HG02973 (cell line): ENCODE measurements around the gene ADI1.
"Not testable (repeated sequence)": the region's sequence is repeated elsewhere in the genome, so short reads cannot be mapped to it uniquely, and the experiment has no call there.

ENCODE experiments used
- ATAC-seq: cut with Tn5 transposase; IDR thresholded peaks from one replicate; pipeline ENCODE4 v1.9.1; 2021; ENCODE audit warnings: moderate library complexity; ENCODE audit not compliant: unreplicated experiment

Gene ADI1

GRCh38 chr2:3450385-3451010, 68.8 kb downstream of the ADI1 start:
- ATAC-seq = no peak

- no peak for ATAC-seq
Measured at GRCh38 chr2:3449936-3450335, 69.4 kb downstream of the ADI1 start.

GRCh38 chr2:3449086-3449485, 70.2 kb downstream of the ADI1 start:
- no peak for ATAC-seq

- ATAC-seq = not testable (repeated sequence)
Measured at GRCh38 chr2:3448441-3448911, 70.9 kb downstream of the ADI1 start.

GRCh38 chr2:3447789-3448317, 71.5 kb downstream of the ADI1 start:
- no peak for ATAC-seq
